HepG2 (cell line): Measurements from ENCODE around the gene CEP78. TPM values are rescaled to one million over a fixed set of nuclear protein-coding genes. Genes with fewer than 3 reads are reported as not detected.

Experiments
- ATF4 ChIP-seq, 2 experiments: fragments of 450-650 bp in 1 of 2; sonication (generic) in 1 of 2; formaldehyde crosslinking; IDR thresholded peaks; 2 replicates each; pipeline versions ENCODE4 v1.5.0 to v1.8.0; 2020 to 2022; ENCODE audit warnings: mild to moderate bottlenecking in 1 of 2, missing genetic modification reagents in 1 of 2
- MYPOP ChIP-seq: sonication (generic); formaldehyde crosslinking; IDR thresholded peaks from 2 replicates; pipeline ENCODE4 v1.8.1; 2023; ENCODE audit warnings: mild to moderate bottlenecking, moderate library complexity, missing genetic modification reagents
- NONO ChIP-seq, 2 experiments: fragments of 450-650 bp in 1 of 2; sonication (generic) in 1 of 2; formaldehyde crosslinking in 1 of 2; IDR thresholded peaks in 1 of 2; conservative IDR thresholded peaks in 1 of 2; 2 replicates each; pipeline versions ENCODE4 v1.6.1 to v1.8.0; 2017 to 2022; ENCODE audit warnings: mild to moderate bottlenecking in 1 of 2, missing genetic modification reagents in 1 of 2, moderate library complexity in 1 of 2
- SIN3A ChIP-seq: IDR thresholded peaks from 2 replicates; pipeline ENCODE4 v1.6.1; 2011; ENCODE audit warnings: low read depth, mild to moderate bottlenecking, control low read depth, low read length, borderline replicate concordance
- ZC3H13 ChIP-seq: sonication (generic); formaldehyde crosslinking; IDR thresholded peaks from 2 replicates; pipeline ENCODE4 v1.8.1; 2023; ENCODE audit warnings: mild to moderate bottlenecking, missing genetic modification reagents, moderate library complexity
- ZNF546 ChIP-seq: sonication (generic); formaldehyde crosslinking; conservative IDR thresholded peaks from 2 replicates; pipeline ENCODE4 v1.8.1; 2023; ENCODE audit warnings: mild to moderate bottlenecking, missing genetic modification reagents
- ZNF788 ChIP-seq: sonication (generic); formaldehyde crosslinking; IDR thresholded peaks from 2 replicates; pipeline ENCODE4 v1.5.0; 2020; ENCODE audit warnings: mild to moderate bottlenecking, missing genetic modification reagents, borderline replicate concordance
- polyA plus RNA-seq, 8 experiments: library from polyadenylated mRNA; depleted of rRNA in 3 of 8; stranded (reverse) in 7 of 8; unstranded in 1 of 8; fragments of >200 nt; fragmentation: Illumina TruSeq in 4 of 8; extraction: Trizol in 4 of 8; gene quantifications; 2 replicates each; pipeline versions ENCODE4 v1.2.1 to v1.2.3, GENCODE V29; 2011 to 2016; ENCODE audit warnings: low read depth in 4 of 8, missing spikeins in 1 of 8, mixed read lengths in 1 of 8; ENCODE audit not compliant: insufficient read depth in 1 of 8
- total RNA-seq, 5 experiments: library from RNA; depleted of rRNA; stranded (reverse); fragments of >200 nt; fragmentation: Illumina TruSeq; extraction: Trizol; gene quantifications; 2 replicates each; pipeline ENCODE4 v1.2.3, GENCODE V29; 2016; ENCODE audit warnings: low read depth in 1 of 5
- TF ChIP-seq, protein P1 (sequence below): sonication (generic); formaldehyde crosslinking; IDR thresholded peaks from 2 replicates; pipeline ENCODE4 v1.5.0; 2020; ENCODE audit warnings: missing genetic modification reagents

CEP78 gene
- total and polyA plus RNA-seq, 2 of the 13 experiments (the other 11 are each of a cell fraction or from before 2014, with no cell fraction given) = 5.1 to 30.8 TPM

DNA sequence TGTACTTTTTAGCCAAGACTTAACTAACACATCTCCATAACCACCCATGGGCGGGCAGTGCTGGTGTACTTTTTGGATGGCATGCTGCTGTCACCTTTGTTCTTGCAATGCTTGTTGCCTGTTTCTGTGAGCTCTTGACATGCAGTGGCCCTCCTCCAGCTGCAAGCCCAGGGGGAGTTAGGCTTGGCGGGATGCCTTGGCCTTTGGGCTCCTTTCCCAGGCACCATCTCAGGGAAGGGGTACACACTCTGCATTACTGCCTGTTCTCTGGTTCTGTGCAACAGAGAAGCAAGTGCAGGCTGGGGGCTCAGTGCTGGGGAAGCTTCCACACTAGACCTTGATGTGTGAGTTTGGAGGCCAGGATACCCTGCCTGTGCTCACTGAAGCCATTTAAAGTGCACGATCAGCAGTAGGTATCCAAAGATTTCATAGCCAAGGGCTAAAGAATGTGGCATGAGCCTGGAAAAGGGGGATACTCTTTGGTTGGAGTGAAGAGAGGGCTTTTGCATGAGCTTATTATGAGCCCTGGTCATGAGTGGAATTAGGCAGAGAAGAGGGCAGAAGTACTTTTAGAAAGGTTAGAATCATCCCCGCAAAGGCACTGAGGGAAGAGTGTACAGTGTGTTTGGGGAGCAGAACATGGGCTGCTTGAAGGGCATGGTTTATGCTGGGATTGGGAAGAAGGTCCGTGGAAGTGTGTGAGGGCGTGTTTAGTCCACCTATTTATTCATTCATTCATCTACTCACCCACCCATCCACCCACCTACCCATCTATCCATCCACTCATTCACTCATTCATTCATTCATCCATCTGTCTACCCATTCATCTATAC lies 83.5 kb downstream of the CEP78 start (continued):
- TF ChIP-seq ZNF546 (CRISPR knock-in tag) (no peak), NONO (IDR thresholded peaks at IDR 0.05) (no peak), NONO (CRISPR knock-in tag; conservative IDR thresholded peaks at IDR 0.05) (0 out of 2 replicates have a peak, but pooled peaks have one; percentile 19), ATF4 (CRISPR knock-in tag; IDR thresholded peaks at IDR 0.05) (0 out of 4 replicates have a peak, but pooled peaks of 1 of the 2 experiments have one; percentile 8), ZNF788 (no peak), MYPOP (CRISPR knock-in tag) (no peak), ZC3H13 (CRISPR knock-in tag) (no peak), SIN3A (no peak)
- TF ChIP-seq, protein P1, sequence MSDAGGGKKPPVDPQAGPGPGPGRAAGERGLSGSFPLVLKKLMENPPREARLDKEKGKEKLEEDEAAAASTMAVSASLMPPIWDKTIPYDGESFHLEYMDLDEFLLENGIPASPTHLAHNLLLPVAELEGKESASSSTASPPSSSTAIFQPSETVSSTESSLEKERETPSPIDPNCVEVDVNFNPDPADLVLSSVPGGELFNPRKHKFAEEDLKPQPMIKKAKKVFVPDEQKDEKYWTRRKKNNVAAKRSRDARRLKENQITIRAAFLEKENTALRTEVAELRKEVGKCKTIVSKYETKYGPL (CRISPR knock-in tag) = no peak
